Psoas muscle (tissue), 8 donors: ENCODE measurements around the gene SLC34A3. TPM values are rescaled to one million over a fixed set of nuclear protein-coding genes. Genes with fewer than 3 reads are reported as not detected.
"Not testable (repeated sequence)": the region's sequence is repeated elsewhere in the genome, so short reads cannot be mapped to it uniquely, and the experiment has no call there.

ENCODE experiments used
- ATAC-seq, 4 donors: fragments of 200-7000 bp; cut with Tn5 transposase; one replicate each; pipeline ENCODE4 v1.9.1; 2020; ENCODE audit warnings: moderate library complexity in 3 of 4, mild to moderate bottlenecking in 2 of 4
- DNase-seq, 2 donors: peaks; one replicate each; pipeline ENCODE4 v3.0.0-alpha.2; 2020
- H3K27ac ChIP-seq: fragments of 200-600 bp; one replicate; pipeline ENCODE4 v1.8.0; 2022
- H3K27me3 ChIP-seq, 3 donors: fragments of 200-600 bp in 1 of 3; one replicate each; pipeline versions ENCODE4 v1.6.1 to v1.8.0; 2013 to 2022; ENCODE audit warnings: low read length in 2 of 3, mild to moderate bottlenecking in 2 of 3, moderate library complexity in 1 of 3; ENCODE audit not compliant: insufficient read depth in 3 of 3
- H3K36me3 ChIP-seq, 2 donors: fragments of 200-600 bp in 1 of 2; one replicate each; pipeline versions ENCODE4 v1.6.1 to v1.8.0; 2013 to 2022; ENCODE audit warnings: low read depth in 1 of 2, mild to moderate bottlenecking in 1 of 2, moderate library complexity in 1 of 2; ENCODE audit not compliant: insufficient read depth in 1 of 2
- H3K4me1 ChIP-seq: fragments of 200-600 bp; one replicate; pipeline ENCODE4 v1.8.0; 2022
- H3K4me3 ChIP-seq: fragments of 200-600 bp; one replicate; pipeline ENCODE4 v1.8.0; 2022; ENCODE audit warnings: mild to moderate bottlenecking
- H3K9me3 ChIP-seq: fragments of 200-600 bp; one replicate; pipeline ENCODE4 v1.8.0; 2022
- WGBS, 3 donors: extraction: QIAGEN DNeasy Blood & Tissue Kit; methylation state at CpG; one replicate each; pipeline versions ENCODE4 v1.1.6 to v1.1.7; 2013; 5-methylcytosine and 5-hydroxymethylcytosine counted together
- intact Hi-C, 2 donors: fragments of 100-400 bp; cut with DNase I; formaldehyde crosslinking; loops; one replicate each; pipeline versions ENCODE4 v1.11.0 to v1.14.2; 2022
- polyA plus RNA-seq, 3 donors: library from polyadenylated mRNA; stranded (reverse); fragments of 200-250 nt; gene quantifications; one replicate each; pipeline ENCODE4 v1.2.3, GENCODE V29; 2013
- total RNA-seq, 4 donors: library from RNA; stranded (reverse); fragmentation: NEBNext Ultra II Directional in 2 of 4; extraction: Animal tissue kit (Norgen Biotek cat#: 25700) in 2 of 4; gene quantifications; one replicate each; pipeline versions ENCODE4 v1.2.1 to v1.2.4, GENCODE V29; 2021 to 2023
- TF ChIP-seq, protein P1 (sequence below): fragments of 200-600 bp; IDR thresholded peaks from one replicate; pipeline ENCODE4 v1.8.0; 2022; ENCODE audit warnings: antibody characterized with exemption
- donor health status: healthy with polysubstance abuse.
- donor health status: DM: no; HTN: no; CAD: no; lungs with moderate emphysema.
- donor health status: Bipolar disorder and iron deficiency.
- donor health status: healthy.
- donor health status: DM: yes; HTN: yes; CAD: no.
- donor health status: DM: no; HTN: no; CAD: no.
- donor health status: DM: no; HTN: no; CAD: no.
- donor health status: DM: yes; HTN: yes; CAD: no.

SLC34A3 gene
- total and polyA plus RNA-seq, 7 donors = not detected

DNA sequence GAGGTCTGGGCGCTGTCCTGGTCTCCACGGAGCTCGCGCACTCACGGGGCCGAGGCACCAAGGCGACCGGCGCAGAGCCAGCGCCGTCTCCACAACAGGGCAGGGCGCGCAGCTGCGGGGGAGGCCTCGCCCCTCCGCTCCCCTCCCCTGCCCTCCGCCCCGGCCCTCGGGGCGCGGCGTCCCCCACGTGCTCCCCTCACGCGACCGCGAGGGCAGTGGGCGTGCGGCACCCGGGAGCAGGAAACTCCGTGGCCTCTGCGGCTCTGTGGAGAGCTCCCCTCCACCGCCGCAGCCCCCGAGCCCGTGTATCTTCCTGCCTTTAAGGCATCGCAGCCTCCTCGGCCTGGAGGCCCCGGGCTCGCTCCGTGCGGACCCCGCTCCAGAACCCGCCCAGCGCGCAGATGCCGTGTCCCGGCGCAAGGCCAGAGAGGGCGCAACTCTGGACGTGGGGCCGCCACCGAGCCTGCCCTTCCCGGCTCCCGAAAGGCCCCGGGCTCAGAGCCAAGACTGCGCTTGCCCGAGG lies 9.7 kb downstream of the SLC34A3 start:
- no peaks in the 10 kb centered on the region for H3K27me3 ChIP-seq
- intact Hi-C loops = no loop called here
- DNase-seq (peak; percentile 80 to 88), ATAC-seq (peak; percentile 29 to 46 (median 42))
- peak overlapping the region; percentile 98 for H3K27ac ChIP-seq
- peaks cover 0 to 23% of the 10 kb centered on the region in 2 donors for H3K36me3 ChIP-seq
- TF ChIP-seq, protein P1, sequence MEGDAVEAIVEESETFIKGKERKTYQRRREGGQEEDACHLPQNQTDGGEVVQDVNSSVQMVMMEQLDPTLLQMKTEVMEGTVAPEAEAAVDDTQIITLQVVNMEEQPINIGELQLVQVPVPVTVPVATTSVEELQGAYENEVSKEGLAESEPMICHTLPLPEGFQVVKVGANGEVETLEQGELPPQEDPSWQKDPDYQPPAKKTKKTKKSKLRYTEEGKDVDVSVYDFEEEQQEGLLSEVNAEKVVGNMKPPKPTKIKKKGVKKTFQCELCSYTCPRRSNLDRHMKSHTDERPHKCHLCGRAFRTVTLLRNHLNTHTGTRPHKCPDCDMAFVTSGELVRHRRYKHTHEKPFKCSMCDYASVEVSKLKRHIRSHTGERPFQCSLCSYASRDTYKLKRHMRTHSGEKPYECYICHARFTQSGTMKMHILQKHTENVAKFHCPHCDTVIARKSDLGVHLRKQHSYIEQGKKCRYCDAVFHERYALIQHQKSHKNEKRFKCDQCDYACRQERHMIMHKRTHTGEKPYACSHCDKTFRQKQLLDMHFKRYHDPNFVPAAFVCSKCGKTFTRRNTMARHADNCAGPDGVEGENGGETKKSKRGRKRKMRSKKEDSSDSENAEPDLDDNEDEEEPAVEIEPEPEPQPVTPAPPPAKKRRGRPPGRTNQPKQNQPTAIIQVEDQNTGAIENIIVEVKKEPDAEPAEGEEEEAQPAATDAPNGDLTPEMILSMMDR = no peak
- H3K4me3 ChIP-seq = peak overlapping the region; percentile 97
- no peaks in the 10 kb centered on the region for H3K9me3 ChIP-seq
- 0 to 1% (median 0%) methylated on average over 39 to 58 of the region's 58 CpGs for WGBS, 3 donors
- H3K4me1 ChIP-seq = peaks cover 65% of the 10 kb centered on the region

DNA sequence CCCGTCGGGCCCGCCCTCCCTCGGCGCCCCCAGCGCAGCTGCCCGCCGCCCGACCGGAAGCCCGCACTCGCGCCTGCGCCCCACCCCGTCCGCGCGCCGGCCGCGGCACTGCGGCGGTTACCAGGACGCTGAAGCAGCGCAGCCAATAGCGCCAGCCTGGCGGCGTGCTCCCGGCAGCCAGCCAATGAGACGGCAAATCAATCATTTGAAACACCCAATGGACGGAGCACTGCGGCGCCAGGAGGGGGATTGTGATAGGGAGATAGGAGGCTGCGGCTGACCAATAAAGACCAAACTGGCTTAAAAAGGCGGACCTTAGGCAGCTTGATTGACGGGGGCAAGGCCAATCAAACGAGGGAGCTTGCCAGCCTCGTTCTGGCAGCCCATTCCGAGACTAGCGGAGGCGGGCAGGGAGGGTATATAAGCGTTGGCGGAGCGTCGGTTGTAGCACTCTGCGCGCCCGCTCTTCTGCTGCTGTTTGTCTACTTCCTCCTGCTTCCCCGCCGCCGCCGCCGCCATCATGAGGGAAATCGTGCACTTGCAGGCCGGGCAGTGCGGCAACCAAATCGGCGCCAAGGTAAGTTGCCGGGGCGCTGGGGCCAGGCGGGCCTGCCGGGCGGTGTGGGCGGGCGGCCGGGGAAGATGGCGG lies 10.3 kb downstream of the SLC34A3 start, which contains the start of gene TUBB4B:
TSS of gene TUBB4B (plus strand) at position 447 of the 649 bp plus-strand sequence. CDS start at position 521, 74 bp downstream.
- DNase-seq = peak; percentile 100
- Histone ChIP-seq H3K36me3 (peaks cover 0 to 23% of the 10 kb centered on the region in 2 donors), H3K27me3 (no peaks in the 10 kb centered on the region), H3K27ac (peak within 1 kb of the TSS; percentile 98), H3K4me1 (peaks cover 63% of the 10 kb centered on the region), H3K4me3 (peak within 1 kb of the TSS; percentile 97), H3K9me3 (no peaks in the 10 kb centered on the region)
- peak; percentile 80 to 90 (median 84) for ATAC-seq
- intact Hi-C loops = no loop called here
- TF ChIP-seq, protein P1 = no peak
- WGBS, 3 donors = 0 to 2% (median 1%) methylated on average over 48 to 67 of the region's 67 CpGs

DNA sequence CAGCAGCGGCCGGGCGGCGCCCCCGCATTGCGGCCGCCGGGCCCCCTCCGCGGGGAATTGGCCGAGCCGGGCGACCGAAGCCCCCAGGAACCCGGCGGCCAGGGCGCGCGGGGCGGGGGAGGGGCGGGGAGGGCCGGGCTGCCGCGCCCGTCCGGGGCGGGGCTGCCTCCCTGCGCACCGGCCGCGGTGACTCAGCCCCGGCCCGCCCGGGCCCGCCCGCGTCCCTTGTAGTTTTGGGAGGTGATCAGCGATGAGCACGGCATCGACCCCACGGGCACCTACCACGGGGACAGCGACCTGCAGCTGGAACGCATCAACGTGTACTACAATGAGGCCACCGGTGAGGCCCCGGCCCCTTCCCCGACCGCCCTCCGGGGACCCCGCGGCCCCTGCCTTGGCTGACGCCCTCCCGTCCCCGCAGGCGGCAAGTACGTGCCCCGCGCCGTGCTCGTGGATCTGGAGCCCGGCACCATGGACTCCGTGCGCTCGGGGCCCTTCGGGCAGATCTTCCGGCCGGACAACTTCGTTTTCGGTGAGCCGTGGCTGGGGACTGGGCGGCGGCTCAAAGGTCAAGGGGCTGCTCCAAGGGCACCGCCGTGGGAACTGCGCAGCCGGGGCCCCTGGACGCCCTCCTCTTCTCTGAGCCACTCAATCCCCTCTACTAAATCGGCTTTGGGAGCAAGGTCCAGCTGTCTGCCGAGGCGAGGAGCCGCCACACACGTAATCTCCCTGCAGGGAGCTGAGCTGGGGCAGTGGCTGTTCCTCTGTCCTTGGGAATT lies 11.0 kb downstream of the SLC34A3 start:
- 1 to 2% (median 1%) methylated on average over 36 to 83 of the region's 83 CpGs for WGBS, 3 donors
- Histone ChIP-seq H3K9me3 (no peaks in the 10 kb centered on the region), H3K4me1 (peaks cover 62% of the 10 kb centered on the region), H3K36me3 (peaks cover 0 to 23% of the 10 kb centered on the region in 2 donors), H3K4me3 (peak overlapping the region; percentile 97), H3K27ac (peak overlapping the region; percentile 98), H3K27me3 (no peaks in the 10 kb centered on the region)
- ATAC-seq (peak; percentile 23 to 48 (median 34)), DNase-seq (peak; percentile 79 to 88)
- TF ChIP-seq, protein P1 = no peak
- intact Hi-C loops = no loop called here

DNA sequence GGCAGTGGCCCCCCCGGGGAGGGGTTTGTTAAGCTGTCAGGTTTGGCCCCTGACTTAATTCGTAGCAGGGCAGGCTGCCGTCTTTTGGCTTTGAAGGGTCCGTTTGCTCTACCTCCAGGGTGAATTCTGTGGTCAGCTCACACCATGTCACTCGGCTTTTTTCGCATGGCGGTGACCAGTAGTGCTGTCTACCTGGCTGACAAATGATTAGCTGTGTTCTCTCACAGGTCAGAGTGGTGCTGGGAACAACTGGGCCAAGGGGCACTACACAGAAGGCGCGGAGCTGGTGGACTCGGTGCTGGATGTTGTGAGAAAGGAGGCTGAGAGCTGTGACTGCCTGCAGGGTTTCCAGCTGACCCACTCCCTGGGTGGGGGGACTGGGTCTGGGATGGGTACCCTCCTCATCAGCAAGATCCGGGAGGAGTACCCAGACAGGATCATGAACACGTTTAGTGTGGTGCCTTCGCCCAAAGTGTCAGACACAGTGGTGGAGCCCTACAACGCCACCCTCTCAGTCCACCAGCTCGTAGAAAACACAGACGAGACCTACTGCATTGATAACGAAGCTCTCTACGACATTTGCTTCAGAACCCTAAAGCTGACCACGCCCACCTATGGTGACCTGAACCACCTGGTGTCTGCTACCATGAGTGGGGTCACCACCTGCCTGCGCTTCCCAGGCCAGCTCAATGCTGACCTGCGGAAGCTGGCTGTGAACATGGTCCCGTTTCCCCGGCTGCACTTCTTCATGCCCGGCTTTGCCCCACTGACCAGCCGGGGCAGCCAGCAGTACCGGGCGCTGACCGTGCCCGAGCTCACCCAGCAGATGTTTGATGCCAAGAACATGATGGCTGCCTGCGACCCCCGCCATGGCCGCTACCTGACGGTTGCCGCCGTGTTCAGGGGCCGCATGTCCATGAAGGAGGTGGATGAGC lies 11.8 kb downstream of the SLC34A3 start:
- no peaks in the 10 kb centered on the region for H3K27me3 ChIP-seq
- peak overlapping the region; percentile 97 for H3K4me3 ChIP-seq
- intact Hi-C loops = no loop called here
- 65 to 71% (median 66%) methylated on average over 36 of the region's 36 CpGs for WGBS, 3 donors
- no peak for ATAC-seq
- TF ChIP-seq, protein P1 = no peak
- no peak for DNase-seq
- peaks cover 55% of the 10 kb centered on the region for H3K4me1 ChIP-seq
- peaks cover 0 to 23% of the 10 kb centered on the region in 2 donors for H3K36me3 ChIP-seq
- H3K9me3 ChIP-seq = no peaks in the 10 kb centered on the region
- H3K27ac ChIP-seq = peak overlapping the region; percentile 98

DNA sequence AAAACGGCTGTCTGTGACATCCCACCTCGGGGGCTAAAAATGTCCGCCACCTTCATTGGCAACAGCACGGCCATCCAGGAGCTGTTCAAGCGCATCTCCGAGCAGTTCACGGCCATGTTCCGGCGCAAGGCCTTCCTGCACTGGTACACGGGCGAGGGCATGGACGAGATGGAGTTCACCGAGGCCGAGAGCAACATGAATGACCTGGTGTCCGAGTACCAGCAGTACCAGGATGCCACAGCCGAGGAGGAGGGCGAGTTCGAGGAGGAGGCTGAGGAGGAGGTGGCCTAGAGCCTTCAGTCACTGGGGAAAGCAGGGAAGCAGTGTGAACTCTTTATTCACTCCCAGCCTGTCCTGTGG lies 12.5 kb downstream of the SLC34A3 start:
- ATAC-seq, DNase-seq, H3K9me3 ChIP-seq, H3K27me3 ChIP-seq, intact Hi-C loops: not testable (repeated sequence)
- Histone ChIP-seq H3K27ac (peak overlapping the region; percentile 58), H3K4me1 (peaks cover 54% of the 10 kb centered on the region), H3K36me3 (peaks cover 0 to 23% of the 10 kb centered on the region in 2 donors), H3K4me3 (peak overlapping the region; percentile 97)
- WGBS, 3 donors = 88 to 95% (median 91%) methylated on average over 13 to 18 of the region's 18 CpGs
